H1 (cell line): ENCODE measurements around the gene GRID1.

Source experiments
- ATF2 ChIP-seq: IDR thresholded peaks from 2 replicates; pipeline ENCODE4 v1.6.1; 2012; ENCODE audit warnings: low read length, inconsistent platforms
- CTCF ChIP-seq, 3 experiments: IDR thresholded peaks; 1 replicate in 2 of 3; 2 replicates in 1 of 3; pipeline versions ENCODE4 v1.5.1 to v1.6.1; 2011; ENCODE audit warnings: low read length in 3 of 3, mild to moderate bottlenecking in 3 of 3, inconsistent platforms in 2 of 3, low read depth in 1 of 3, moderate library complexity in 1 of 3; ENCODE audit not compliant: insufficient read depth in 1 of 3; ENCODE audit errors: control extremely low read depth in 1 of 3
- EP300 ChIP-seq, 2 experiments: IDR thresholded peaks; 1 replicate in 1 of 2; 2 replicates in 1 of 2; pipeline ENCODE4 v1.6.1; 2011 to 2012; ENCODE audit warnings: low read depth in 2 of 2, low read length in 2 of 2, mild to moderate bottlenecking in 2 of 2, borderline replicate concordance in 1 of 2, inconsistent platforms in 1 of 2, moderate library complexity in 1 of 2
- EZH2 ChIP-seq: fragments of 200-600 bp; sonication (generic); IDR thresholded peaks from 2 replicates; pipeline ENCODE4 v1.7.1; 2012; ENCODE audit warnings: low read depth, mild to moderate bottlenecking, moderate library complexity, low read length, inconsistent platforms; ENCODE audit not compliant: severe bottlenecking
- GABPA ChIP-seq: IDR thresholded peaks from 2 replicates; pipeline ENCODE4 v1.6.1; 2011; ENCODE audit warnings: mild to moderate bottlenecking, low read length, moderate library complexity, borderline replicate concordance; ENCODE audit not compliant: insufficient read depth
- RAD21 ChIP-seq, 2 experiments: IDR thresholded peaks in 1 of 2; conservative IDR thresholded peaks in 1 of 2; 2 replicates each; pipeline ENCODE4 v1.6.1; 2011; ENCODE audit warnings: low read depth in 2 of 2, low read length in 2 of 2, improper control_type of control experiment in 1 of 2, inconsistent platforms in 1 of 2, mild to moderate bottlenecking in 1 of 2, moderate library complexity in 1 of 2
- RBBP5 ChIP-seq: IDR thresholded peaks from 2 replicates; pipeline ENCODE4 v1.7.1; 2012; ENCODE audit warnings: low read depth, mild to moderate bottlenecking, inconsistent platforms, low read length, moderate library complexity, borderline replicate concordance
- SP1 ChIP-seq: IDR thresholded peaks from 2 replicates; pipeline ENCODE4 v1.6.1; 2011; ENCODE audit warnings: low read depth, low read length

GRCh38 chr10:86176850-86177536 is 189.6 kb downstream of the GRID1 start:
- TF ChIP-seq EP300 (IDR thresholded peaks at IDR 0.05; ENCODE audit: borderline replicate concordance in 1 of 2, low read depth in 2 of 2, low read length in 2 of 2) (no peak), CTCF (IDR thresholded peaks at IDR 0.05; ENCODE audit: control extremely low read depth in 1 of 3, insufficient read depth in 1 of 3, low read depth in 1 of 3, low read length in 3 of 3) (no peak), EZH2 (no peak), RBBP5 (no peak), ATF2 (no peak), RAD21 (IDR thresholded peaks at IDR 0.05 in 1 of 2, conservative IDR thresholded peaks at IDR 0.05 in 1 of 2; ENCODE audit: low read depth in 2 of 2, low read length in 2 of 2) (no peak), GABPA (no peak), SP1 (no peak)
